ENCODE results near the gene CCDC50.
A peak's percentile ranks its signal among the peaks of the same experiment; 100 is the strongest.

CCDC50 gene

DNA sequence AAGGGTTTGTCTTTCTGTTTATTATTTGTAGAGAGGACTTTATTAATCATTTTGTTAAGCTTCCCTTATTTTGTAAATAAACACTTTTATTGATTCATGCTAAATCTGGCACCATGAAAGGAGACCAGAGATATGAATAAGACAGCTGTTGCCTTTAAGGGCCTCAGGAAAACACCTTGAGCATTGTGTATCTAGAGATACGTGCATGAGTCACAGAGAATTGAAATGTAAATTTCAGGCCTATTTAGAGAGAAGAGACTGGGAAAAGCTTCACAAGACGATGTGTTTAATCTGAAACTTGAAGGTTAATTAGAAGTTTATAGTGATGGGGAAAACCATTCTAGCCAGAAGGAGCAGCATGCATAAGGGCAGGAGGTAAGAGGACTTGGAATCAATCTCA lies 29.7 kb downstream of the CCDC50 start:
- Histone ChIP-seq H3K79me1 (ENCODE audit: low read depth, low read length) (no peaks in the 10 kb centered on the region), H2BK12ac (ENCODE audit: low read length) (no peak overlapping the region), H3K4me2 (ENCODE audit: insufficient read depth, low read length, poor library complexity, severe bottlenecking) (no peak overlapping the region), H3K4me3 (ENCODE audit: low read length in 2 of 2) (no peak overlapping the region), H3K9me3 (replicated peaks in 1 of 2; ENCODE audit: control insufficient read depth in 2 of 2, insufficient read depth in 1 of 2, low read depth in 1 of 2, low read length in 2 of 2) (peaks cover 0 to 5% of the 10 kb centered on the region in 2 donors), H2BK5ac (ENCODE audit: low read length) (no peak overlapping the region), H2AK5ac (ENCODE audit: low read depth, low read length) (no peak overlapping the region), H4K8ac (ENCODE audit: low read depth, low read length) (no peak overlapping the region), H3K36me3 (replicated peaks in 1 of 2; ENCODE audit: control insufficient read depth in 2 of 2, insufficient read depth in 2 of 2, low read length in 2 of 2) (peaks cover 11 to 72% of the 10 kb centered on the region in 2 donors), H3K4me1 (ENCODE audit: control insufficient read depth in 2 of 2, insufficient read depth in 1 of 2, low read depth in 1 of 2, low read length in 2 of 2) (peaks cover 0 to 10% of the 10 kb centered on the region in 2 donors), H3K14ac (ENCODE audit: low read length) (no peak overlapping the region), H2BK15ac (ENCODE audit: low read length) (no peak overlapping the region), H2BK120ac (ENCODE audit: low read depth, low read length) (no peak overlapping the region), H3K18ac (ENCODE audit: low read length) (no peak overlapping the region), H4K91ac (ENCODE audit: low read depth, low read length, poor library complexity) (no peak overlapping the region), H3K27me3 (ENCODE audit: control insufficient read depth in 3 of 3, insufficient read depth in 3 of 3, low read depth in 1 of 3, low read length in 3 of 3) (no peaks in the 10 kb centered on the region), H3K4ac (ENCODE audit: low read length) (no peak overlapping the region), H3K23ac (ENCODE audit: low read depth, low read length, poor library complexity) (no peak overlapping the region), H3K27ac (replicated peaks; ENCODE audit: low read length) (no peak overlapping the region), H2AFZ (ENCODE audit: low read length) (no peak overlapping the region), H3K9ac (ENCODE audit: low read depth, low read length, poor library complexity) (no peak overlapping the region)
- WGBS, 2 donors (ENCODE audit: extremely low coverage in 2 of 2, insufficient read length in 2 of 2, insufficient replicate concordance in 1 of 2), result no CpG with 5 or more reads among the region's 2 CpGs
- DNase-seq (ENCODE audit: low spot score), result no peak

DNA sequence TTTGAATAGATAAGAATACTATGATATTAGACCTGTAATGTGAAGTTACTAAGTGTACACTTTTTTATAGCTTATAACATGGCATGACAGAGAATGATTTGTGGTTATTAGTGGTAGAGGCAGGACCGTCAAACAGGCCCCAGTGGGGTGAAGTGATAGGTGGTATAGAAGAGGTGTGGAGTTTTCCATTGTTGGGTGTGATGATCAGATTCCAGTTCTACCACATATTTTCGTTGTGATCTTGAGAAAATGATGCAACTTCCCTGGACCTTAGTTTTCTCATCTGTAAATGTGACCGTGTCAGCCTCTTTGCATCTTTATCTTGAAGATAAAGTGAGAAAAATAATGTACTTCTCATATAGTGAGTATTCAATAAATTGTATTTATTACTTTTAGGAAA lies 31.4 kb downstream of the CCDC50 start:
- no peak overlapping the region for H3K9ac ChIP-seq (ENCODE audit: low read depth, low read length, poor library complexity)
- no peak overlapping the region for H2AFZ ChIP-seq (ENCODE audit: low read length)
- no peak overlapping the region for H2BK5ac ChIP-seq (ENCODE audit: low read length)
- H3K27me3 ChIP-seq (ENCODE audit: control insufficient read depth in 3 of 3, insufficient read depth in 3 of 3, low read depth in 1 of 3, low read length in 3 of 3), result no peaks in the 10 kb centered on the region
- no peak overlapping the region for H3K4me2 ChIP-seq (ENCODE audit: insufficient read depth, low read length, poor library complexity, severe bottlenecking)
- no peak overlapping the region for H3K23ac ChIP-seq (ENCODE audit: low read depth, low read length, poor library complexity)
- H4K8ac ChIP-seq (ENCODE audit: low read depth, low read length), result no peak overlapping the region
- H2AK5ac ChIP-seq (ENCODE audit: low read depth, low read length), result no peak overlapping the region
- H3K9me3 ChIP-seq (replicated peaks in 1 of 2; ENCODE audit: control insufficient read depth in 2 of 2, insufficient read depth in 1 of 2, low read depth in 1 of 2, low read length in 2 of 2), result peaks cover 0 to 5% of the 10 kb centered on the region in 2 donors
- H2BK12ac ChIP-seq (ENCODE audit: low read length), result no peak overlapping the region
- no CpG with 5 or more reads among the region's 3 CpGs for WGBS, 2 donors (ENCODE audit: extremely low coverage in 2 of 2, insufficient read length in 2 of 2, insufficient replicate concordance in 1 of 2)
- peaks cover 11 to 88% of the 10 kb centered on the region in 2 donors for H3K36me3 ChIP-seq (replicated peaks in 1 of 2; ENCODE audit: control insufficient read depth in 2 of 2, insufficient read depth in 2 of 2, low read length in 2 of 2)
- no peak overlapping the region for H2BK15ac ChIP-seq (ENCODE audit: low read length)
- H3K4ac ChIP-seq (ENCODE audit: low read length), result no peak overlapping the region
- DNase-seq (ENCODE audit: low spot score), result no peak
- H3K14ac ChIP-seq (ENCODE audit: low read length), result no peak overlapping the region
- H3K18ac ChIP-seq (ENCODE audit: low read length), result no peak overlapping the region
- H3K4me1 ChIP-seq (ENCODE audit: control insufficient read depth in 2 of 2, insufficient read depth in 1 of 2, low read depth in 1 of 2, low read length in 2 of 2), result peaks cover 0 to 10% of the 10 kb centered on the region in 2 donors
- no peaks in the 10 kb centered on the region for H3K79me1 ChIP-seq (ENCODE audit: low read depth, low read length)
- no peak overlapping the region for H4K91ac ChIP-seq (ENCODE audit: low read depth, low read length, poor library complexity)
- H3K27ac ChIP-seq (replicated peaks; ENCODE audit: low read length), result no peak overlapping the region
- H2BK120ac ChIP-seq (ENCODE audit: low read depth, low read length), result no peak overlapping the region
- H3K4me3 ChIP-seq (ENCODE audit: low read length in 2 of 2), result no peak overlapping the region

DNA sequence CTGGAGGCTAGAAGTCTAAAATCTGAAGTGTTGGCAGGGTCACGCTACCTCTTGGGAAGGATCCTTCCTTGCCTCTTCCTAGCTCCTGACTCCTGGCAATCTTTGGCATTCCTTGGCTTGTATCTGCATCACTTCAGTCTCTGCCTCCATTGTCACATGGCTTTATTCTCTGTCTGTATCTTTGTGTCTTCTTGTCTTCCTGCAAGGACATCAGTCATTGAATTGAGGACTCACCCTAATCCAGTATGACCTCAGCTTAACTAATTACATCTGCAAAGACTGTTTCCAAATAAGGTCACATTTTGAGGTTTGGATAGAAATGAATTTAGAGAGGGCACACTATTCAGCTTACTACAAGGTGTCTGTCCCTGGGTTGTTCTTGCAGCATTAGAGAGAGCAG lies 32.3 kb downstream of the CCDC50 start:
- Histone ChIP-seq H2AK5ac (ENCODE audit: low read depth, low read length) (no peak overlapping the region), H3K9ac (ENCODE audit: low read depth, low read length, poor library complexity) (no peak overlapping the region), H2BK120ac (ENCODE audit: low read depth, low read length) (no peak overlapping the region), H4K91ac (ENCODE audit: low read depth, low read length, poor library complexity) (no peak overlapping the region), H3K23ac (ENCODE audit: low read depth, low read length, poor library complexity) (no peak overlapping the region), H3K4ac (ENCODE audit: low read length) (no peak overlapping the region), H2BK5ac (ENCODE audit: low read length) (no peak overlapping the region), H3K4me3 (ENCODE audit: low read length in 2 of 2) (no peak overlapping the region), H3K36me3 (replicated peaks in 1 of 2; ENCODE audit: control insufficient read depth in 2 of 2, insufficient read depth in 2 of 2, low read length in 2 of 2) (peaks cover 11 to 96% of the 10 kb centered on the region in 2 donors), H3K9me3 (replicated peaks in 1 of 2; ENCODE audit: control insufficient read depth in 2 of 2, insufficient read depth in 1 of 2, low read depth in 1 of 2, low read length in 2 of 2) (peaks cover 0 to 5% of the 10 kb centered on the region in 2 donors), H2BK12ac (ENCODE audit: low read length) (no peak overlapping the region), H3K14ac (ENCODE audit: low read length) (no peak overlapping the region), H3K4me2 (ENCODE audit: insufficient read depth, low read length, poor library complexity, severe bottlenecking) (no peak overlapping the region), H4K8ac (ENCODE audit: low read depth, low read length) (no peak overlapping the region), H3K79me1 (ENCODE audit: low read depth, low read length) (no peaks in the 10 kb centered on the region), H3K18ac (ENCODE audit: low read length) (no peak overlapping the region), H3K27me3 (ENCODE audit: control insufficient read depth in 3 of 3, insufficient read depth in 3 of 3, low read depth in 1 of 3, low read length in 3 of 3) (no peaks in the 10 kb centered on the region), H3K4me1 (ENCODE audit: control insufficient read depth in 2 of 2, insufficient read depth in 1 of 2, low read depth in 1 of 2, low read length in 2 of 2) (peaks cover 0 to 10% of the 10 kb centered on the region in 2 donors), H2BK15ac (ENCODE audit: low read length) (no peak overlapping the region), H3K27ac (replicated peaks; ENCODE audit: low read length) (no peak overlapping the region), H2AFZ (ENCODE audit: low read length) (no peak overlapping the region)
- DNase-seq (ENCODE audit: low spot score), result peak; percentile 18
- WGBS, 2 donors (ENCODE audit: extremely low coverage in 2 of 2, insufficient read length in 2 of 2, insufficient replicate concordance in 1 of 2), result no CpG with 5 or more reads among the region's 1 CpG

DNA sequence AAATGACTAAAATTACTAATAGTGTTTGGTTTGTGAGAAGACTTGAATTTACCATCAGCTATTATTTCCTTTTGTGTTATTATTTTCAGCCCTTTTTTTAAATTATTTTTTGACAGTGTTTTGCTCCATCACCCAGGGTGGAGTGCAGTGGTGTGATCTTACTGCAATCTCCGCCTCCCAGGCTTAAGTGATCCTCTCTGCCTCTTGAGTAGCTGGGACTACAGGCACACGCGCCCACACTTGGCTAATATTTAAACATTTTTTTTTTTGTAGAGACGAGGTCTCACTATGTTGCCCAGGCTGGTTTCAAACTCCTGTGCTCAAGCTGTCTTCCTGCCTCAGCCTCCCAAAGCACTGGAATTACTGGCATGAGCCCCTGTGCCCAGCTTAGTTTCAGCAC lies 32.8 kb downstream of the CCDC50 start:
- no peak overlapping the region for H2BK15ac ChIP-seq (ENCODE audit: low read length)
- H3K4me1 ChIP-seq (ENCODE audit: control insufficient read depth in 2 of 2, insufficient read depth in 1 of 2, low read depth in 1 of 2, low read length in 2 of 2), result peaks cover 0 to 9% of the 10 kb centered on the region in 2 donors
- H3K4me2 ChIP-seq (ENCODE audit: insufficient read depth, low read length, poor library complexity, severe bottlenecking), result no peak overlapping the region
- H4K91ac ChIP-seq (ENCODE audit: low read depth, low read length, poor library complexity), result no peak overlapping the region
- peaks cover 0 to 5% of the 10 kb centered on the region in 2 donors for H3K9me3 ChIP-seq (replicated peaks in 1 of 2; ENCODE audit: control insufficient read depth in 2 of 2, insufficient read depth in 1 of 2, low read depth in 1 of 2, low read length in 2 of 2)
- no peak overlapping the region for H2BK5ac ChIP-seq (ENCODE audit: low read length)
- H3K18ac ChIP-seq (ENCODE audit: low read length), result no peak overlapping the region
- H3K36me3 ChIP-seq (replicated peaks in 1 of 2; ENCODE audit: control insufficient read depth in 2 of 2, insufficient read depth in 2 of 2, low read length in 2 of 2), result peaks cover 11 to 100% of the 10 kb centered on the region in 2 donors
- no CpG with 5 or more reads among the region's 4 CpGs for WGBS, 2 donors (ENCODE audit: extremely low coverage in 2 of 2, insufficient read length in 2 of 2, insufficient replicate concordance in 1 of 2)
- no peaks in the 10 kb centered on the region for H3K27me3 ChIP-seq (ENCODE audit: control insufficient read depth in 3 of 3, insufficient read depth in 3 of 3, low read depth in 1 of 3, low read length in 3 of 3)
- no peak overlapping the region for H3K4ac ChIP-seq (ENCODE audit: low read length)
- no peak overlapping the region for H2AFZ ChIP-seq (ENCODE audit: low read length)
- H3K14ac ChIP-seq (ENCODE audit: low read length), result no peak overlapping the region
- no peak overlapping the region for H3K4me3 ChIP-seq (ENCODE audit: low read length in 2 of 2)
- H2AK5ac ChIP-seq (ENCODE audit: low read depth, low read length), result no peak overlapping the region
- no peak for DNase-seq (ENCODE audit: low spot score)
- no peak overlapping the region for H3K9ac ChIP-seq (ENCODE audit: low read depth, low read length, poor library complexity)
- H3K27ac ChIP-seq (replicated peaks; ENCODE audit: low read length), result no peak overlapping the region
- no peak overlapping the region for H2BK120ac ChIP-seq (ENCODE audit: low read depth, low read length)
- no peak overlapping the region for H3K23ac ChIP-seq (ENCODE audit: low read depth, low read length, poor library complexity)
- no peak overlapping the region for H2BK12ac ChIP-seq (ENCODE audit: low read length)
- H3K79me1 ChIP-seq (ENCODE audit: low read depth, low read length), result peaks cover 2% of the 10 kb centered on the region
- H4K8ac ChIP-seq (ENCODE audit: low read depth, low read length), result no peak overlapping the region

All from neuronal stem cell (in vitro differentiated cells).